MCF 10A (cell line): Measurements from ENCODE around the gene CRHR1. TPM values are rescaled to one million over a fixed set of nuclear protein-coding genes. Genes with fewer than 3 reads are reported as not detected.

ENCODE experiments used
- BruUV-seq: library from RNA; stranded (reverse); fragments of 400-500 nt; replicated peaks from 2 replicates; lab custom pipeline; 2021; lab: Mats Ljungman, UMichigan
- CTCF ChIA-PET: fragments of 300-600 bp; sonication (Branson Sonifier 250); formaldehyde crosslinking; extraction: SDS; loops from one replicate; lab custom pipeline; 2021; ENCODE audit warnings: antibody characterized with exemption, inconsistent platforms; lab: Yijun Ruan, JAX
- POLR2A ChIA-PET: fragments of 300-600, 350-650 bp; sonication (Branson Sonifier 250); formaldehyde crosslinking; extraction: SDS; loops from one replicate; lab custom pipeline; 2020; ENCODE audit warnings: antibody characterized with exemption, inconsistent platforms; lab: Yijun Ruan, JAX
- DNase-seq: peaks from one replicate; pipeline ENCODE4 v3.0.0-alpha.2; 2018; ENCODE audit not compliant: unreplicated experiment
- H3K27ac Mint-ChIP-seq: one replicate; pipeline ENCODE4 v1.8.0; 2022; ENCODE audit warnings: mild to moderate bottlenecking, low read depth, mixed read lengths; ENCODE audit not compliant: unreplicated experiment
- H3K27me3 Mint-ChIP-seq: one replicate; pipeline ENCODE4 v1.8.0; 2022; ENCODE audit warnings: mixed read lengths; ENCODE audit not compliant: insufficient read depth, unreplicated experiment
- H3K36me3 Mint-ChIP-seq: one replicate; pipeline ENCODE4 v1.8.0; 2022; ENCODE audit warnings: mild to moderate bottlenecking, moderate library complexity, mixed read lengths; ENCODE audit not compliant: insufficient read depth, unreplicated experiment
- H3K4me1 Mint-ChIP-seq: one replicate; pipeline ENCODE4 v1.8.0; 2022; ENCODE audit warnings: mixed read lengths; ENCODE audit not compliant: insufficient read depth, unreplicated experiment
- H3K4me3 Mint-ChIP-seq: one replicate; pipeline ENCODE4 v1.8.0; 2022; ENCODE audit warnings: mild to moderate bottlenecking, moderate library complexity, mixed read lengths; ENCODE audit not compliant: unreplicated experiment
- H3K9me3 Mint-ChIP-seq: one replicate; pipeline ENCODE4 v1.8.0; 2022; ENCODE audit warnings: mixed read lengths; ENCODE audit not compliant: unreplicated experiment
- intact Hi-C: fragments of 100-400 bp; cut with micrococcal nuclease; formaldehyde crosslinking; loops from 2 replicates; pipeline ENCODE4 v1.14.1; 2022
- total RNA-seq: library from RNA; stranded (reverse); gene quantifications from 2 replicates; pipeline ENCODE4 v1.2.3, GENCODE V29; 2022
- TF ChIP-seq, protein P1 (sequence below): fragments of 200-600 bp; IDR thresholded peaks from one replicate; pipeline ENCODE4 v1.8.0; 2022; ENCODE audit warnings: antibody characterized with exemption, mild to moderate bottlenecking; ENCODE audit not compliant: unreplicated experiment

The CRHR1 gene
- total RNA-seq, 1 experiment from 2014 or later = not detected

- TF ChIP-seq, protein P1, sequence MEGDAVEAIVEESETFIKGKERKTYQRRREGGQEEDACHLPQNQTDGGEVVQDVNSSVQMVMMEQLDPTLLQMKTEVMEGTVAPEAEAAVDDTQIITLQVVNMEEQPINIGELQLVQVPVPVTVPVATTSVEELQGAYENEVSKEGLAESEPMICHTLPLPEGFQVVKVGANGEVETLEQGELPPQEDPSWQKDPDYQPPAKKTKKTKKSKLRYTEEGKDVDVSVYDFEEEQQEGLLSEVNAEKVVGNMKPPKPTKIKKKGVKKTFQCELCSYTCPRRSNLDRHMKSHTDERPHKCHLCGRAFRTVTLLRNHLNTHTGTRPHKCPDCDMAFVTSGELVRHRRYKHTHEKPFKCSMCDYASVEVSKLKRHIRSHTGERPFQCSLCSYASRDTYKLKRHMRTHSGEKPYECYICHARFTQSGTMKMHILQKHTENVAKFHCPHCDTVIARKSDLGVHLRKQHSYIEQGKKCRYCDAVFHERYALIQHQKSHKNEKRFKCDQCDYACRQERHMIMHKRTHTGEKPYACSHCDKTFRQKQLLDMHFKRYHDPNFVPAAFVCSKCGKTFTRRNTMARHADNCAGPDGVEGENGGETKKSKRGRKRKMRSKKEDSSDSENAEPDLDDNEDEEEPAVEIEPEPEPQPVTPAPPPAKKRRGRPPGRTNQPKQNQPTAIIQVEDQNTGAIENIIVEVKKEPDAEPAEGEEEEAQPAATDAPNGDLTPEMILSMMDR = no peak
- ChIA-PET CTCF (no interaction called here), POLR2A (no interaction called here)
- intact Hi-C loops = no loop called here
- BruUV-seq = no TSS peak
- Mint-ChIP-seq H3K27ac (no peak overlapping the region), H3K36me3 (no peaks in the 10 kb centered on the region), H3K27me3 (peaks cover 10% of the 10 kb centered on the region), H3K4me1 (peaks cover 3% of the 10 kb centered on the region), H3K9me3 (no peaks in the 10 kb centered on the region), H3K4me3 (no peak overlapping the region)
- no peak for DNase-seq
These were observed 63.0 kb downstream of the CRHR1 start for GRCh38 chr17:45847101-45847500.

DNA sequence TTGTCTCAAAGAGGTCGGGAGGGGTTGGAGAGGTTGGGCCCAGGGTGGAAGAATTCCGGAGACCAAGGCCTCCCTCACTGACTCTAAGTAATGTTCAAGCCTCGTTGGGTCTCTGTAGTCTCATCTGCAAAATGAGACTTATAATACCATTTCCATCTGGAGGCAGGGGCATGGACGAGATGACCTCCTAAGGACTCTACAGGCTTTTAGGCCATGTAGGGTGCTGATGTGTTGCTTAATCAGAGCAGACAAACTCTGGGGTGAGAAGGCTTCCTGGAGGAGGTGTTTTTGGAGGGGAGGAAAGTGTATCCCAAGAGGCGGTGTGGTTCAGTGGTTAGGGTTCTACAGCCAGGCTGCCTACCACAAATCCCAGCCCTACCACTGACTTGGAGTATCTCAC lies 63.6 kb downstream of the CRHR1 start:
- H3K4me3 Mint-ChIP-seq = no peak overlapping the region
- H3K4me1 Mint-ChIP-seq = no peaks in the 10 kb centered on the region
- POLR2A ChIA-PET = no interaction called here
- CTCF ChIA-PET = no interaction called here
- TF ChIP-seq, protein P1 = no peak
- intact Hi-C loops = no loop called here
- no peak overlapping the region for H3K27ac Mint-ChIP-seq
- no TSS peak for BruUV-seq
- peaks cover 16% of the 10 kb centered on the region for H3K27me3 Mint-ChIP-seq
- H3K9me3 Mint-ChIP-seq = no peaks in the 10 kb centered on the region
- DNase-seq = no peak
- no peaks in the 10 kb centered on the region for H3K36me3 Mint-ChIP-seq

DNA sequence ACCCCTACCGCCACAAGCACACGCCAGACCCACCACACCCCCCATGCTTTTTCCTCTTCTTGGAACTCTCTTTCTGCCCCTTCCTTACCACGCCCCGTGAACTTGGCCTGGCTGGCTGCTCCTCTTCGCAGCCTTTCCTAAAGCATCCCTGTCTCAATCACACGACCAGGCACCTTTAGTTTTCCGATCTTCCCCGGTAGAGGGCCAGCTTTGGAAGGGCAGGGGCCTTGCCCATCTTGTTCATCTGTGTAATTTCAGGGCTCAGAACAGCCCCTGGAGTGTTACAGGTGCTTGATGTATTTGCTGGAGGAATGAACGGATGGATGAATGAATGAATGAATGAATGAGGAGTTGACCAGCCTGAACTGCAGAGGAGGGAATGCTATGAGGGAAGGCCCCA lies 64.3 kb downstream of the CRHR1 start:
- H3K36me3 Mint-ChIP-seq = no peaks in the 10 kb centered on the region
- no TSS peak for BruUV-seq
- H3K27me3 Mint-ChIP-seq = peaks cover 20% of the 10 kb centered on the region
- DNase-seq = no peak
- no peak overlapping the region for H3K27ac Mint-ChIP-seq
- intact Hi-C loops = no loop called here
- H3K4me1 Mint-ChIP-seq = no peaks in the 10 kb centered on the region
- no peaks in the 10 kb centered on the region for H3K9me3 Mint-ChIP-seq
- no peak overlapping the region for H3K4me3 Mint-ChIP-seq
- CTCF ChIA-PET = no interaction called here
- POLR2A ChIA-PET = no interaction called here
- TF ChIP-seq, protein P1 = no peak

GRCh38 chr17:45848868-45849535 lies 64.9 kb downstream of the CRHR1 start:
- TF ChIP-seq, protein P1 = no peak
- peaks cover 23% of the 10 kb centered on the region for H3K27me3 Mint-ChIP-seq
- H3K4me3 Mint-ChIP-seq = no peak overlapping the region
- CTCF ChIA-PET = interaction anchor here (5.2 kb wide), 1 partner anchor 209 kb away, joined by 44 read pairs; no protein-coding TSS in a partner anchor
- DNase-seq = no peak
- intact Hi-C loops = no loop called here
- POLR2A ChIA-PET = no interaction called here
- H3K27ac Mint-ChIP-seq = no peak overlapping the region
- H3K4me1 Mint-ChIP-seq = no peaks in the 10 kb centered on the region
- BruUV-seq = no TSS peak
- no peaks in the 10 kb centered on the region for H3K9me3 Mint-ChIP-seq
- H3K36me3 Mint-ChIP-seq = peaks cover under 1% of the 10 kb centered on the region
